ENCODE results near the gene ADAMTSL3. TPM values are rescaled to one million over a fixed set of nuclear protein-coding genes. Genes with fewer than 3 reads are reported as not detected.

ADAMTSL3 gene
- total and polyA plus RNA-seq, 2 experiments from 2014 or later, result 0.61 to 0.87 TPM

DNA sequence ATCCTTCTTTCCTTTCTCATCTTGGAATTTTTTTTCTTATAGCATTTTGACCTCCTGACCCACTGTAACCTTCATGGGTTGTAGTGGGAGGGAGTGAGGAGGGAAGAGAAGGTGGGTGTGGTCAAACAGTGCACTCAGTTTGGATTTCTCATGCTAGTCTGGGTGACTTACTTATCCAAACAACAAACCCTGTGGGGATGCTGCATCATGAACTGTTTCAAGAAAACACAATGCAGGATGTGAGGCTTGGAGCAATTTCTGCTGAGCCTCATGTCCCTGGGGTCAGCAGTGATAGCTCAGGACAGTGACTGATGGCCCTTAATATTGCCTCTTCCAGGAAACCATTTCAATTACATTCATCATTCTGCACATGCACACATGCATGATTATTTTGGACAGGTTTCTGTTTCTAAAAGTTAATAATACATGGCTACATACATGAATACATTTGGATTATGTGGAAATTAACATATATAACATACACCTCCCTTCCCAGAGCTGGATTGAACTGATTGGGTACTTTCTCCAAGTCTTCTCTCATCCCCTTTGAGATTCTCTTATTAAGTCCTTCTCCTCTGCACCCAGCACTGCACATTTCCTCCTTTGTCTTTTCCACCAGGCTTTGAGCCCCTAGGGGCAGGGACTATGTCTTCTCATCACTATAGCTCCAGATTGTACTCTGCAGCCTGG lies 61.2 kb downstream of the ADAMTSL3 start:
- no peaks in the 10 kb centered on the region for H3K4me1 Mint-ChIP-seq
- TF ChIP-seq, protein P1, sequence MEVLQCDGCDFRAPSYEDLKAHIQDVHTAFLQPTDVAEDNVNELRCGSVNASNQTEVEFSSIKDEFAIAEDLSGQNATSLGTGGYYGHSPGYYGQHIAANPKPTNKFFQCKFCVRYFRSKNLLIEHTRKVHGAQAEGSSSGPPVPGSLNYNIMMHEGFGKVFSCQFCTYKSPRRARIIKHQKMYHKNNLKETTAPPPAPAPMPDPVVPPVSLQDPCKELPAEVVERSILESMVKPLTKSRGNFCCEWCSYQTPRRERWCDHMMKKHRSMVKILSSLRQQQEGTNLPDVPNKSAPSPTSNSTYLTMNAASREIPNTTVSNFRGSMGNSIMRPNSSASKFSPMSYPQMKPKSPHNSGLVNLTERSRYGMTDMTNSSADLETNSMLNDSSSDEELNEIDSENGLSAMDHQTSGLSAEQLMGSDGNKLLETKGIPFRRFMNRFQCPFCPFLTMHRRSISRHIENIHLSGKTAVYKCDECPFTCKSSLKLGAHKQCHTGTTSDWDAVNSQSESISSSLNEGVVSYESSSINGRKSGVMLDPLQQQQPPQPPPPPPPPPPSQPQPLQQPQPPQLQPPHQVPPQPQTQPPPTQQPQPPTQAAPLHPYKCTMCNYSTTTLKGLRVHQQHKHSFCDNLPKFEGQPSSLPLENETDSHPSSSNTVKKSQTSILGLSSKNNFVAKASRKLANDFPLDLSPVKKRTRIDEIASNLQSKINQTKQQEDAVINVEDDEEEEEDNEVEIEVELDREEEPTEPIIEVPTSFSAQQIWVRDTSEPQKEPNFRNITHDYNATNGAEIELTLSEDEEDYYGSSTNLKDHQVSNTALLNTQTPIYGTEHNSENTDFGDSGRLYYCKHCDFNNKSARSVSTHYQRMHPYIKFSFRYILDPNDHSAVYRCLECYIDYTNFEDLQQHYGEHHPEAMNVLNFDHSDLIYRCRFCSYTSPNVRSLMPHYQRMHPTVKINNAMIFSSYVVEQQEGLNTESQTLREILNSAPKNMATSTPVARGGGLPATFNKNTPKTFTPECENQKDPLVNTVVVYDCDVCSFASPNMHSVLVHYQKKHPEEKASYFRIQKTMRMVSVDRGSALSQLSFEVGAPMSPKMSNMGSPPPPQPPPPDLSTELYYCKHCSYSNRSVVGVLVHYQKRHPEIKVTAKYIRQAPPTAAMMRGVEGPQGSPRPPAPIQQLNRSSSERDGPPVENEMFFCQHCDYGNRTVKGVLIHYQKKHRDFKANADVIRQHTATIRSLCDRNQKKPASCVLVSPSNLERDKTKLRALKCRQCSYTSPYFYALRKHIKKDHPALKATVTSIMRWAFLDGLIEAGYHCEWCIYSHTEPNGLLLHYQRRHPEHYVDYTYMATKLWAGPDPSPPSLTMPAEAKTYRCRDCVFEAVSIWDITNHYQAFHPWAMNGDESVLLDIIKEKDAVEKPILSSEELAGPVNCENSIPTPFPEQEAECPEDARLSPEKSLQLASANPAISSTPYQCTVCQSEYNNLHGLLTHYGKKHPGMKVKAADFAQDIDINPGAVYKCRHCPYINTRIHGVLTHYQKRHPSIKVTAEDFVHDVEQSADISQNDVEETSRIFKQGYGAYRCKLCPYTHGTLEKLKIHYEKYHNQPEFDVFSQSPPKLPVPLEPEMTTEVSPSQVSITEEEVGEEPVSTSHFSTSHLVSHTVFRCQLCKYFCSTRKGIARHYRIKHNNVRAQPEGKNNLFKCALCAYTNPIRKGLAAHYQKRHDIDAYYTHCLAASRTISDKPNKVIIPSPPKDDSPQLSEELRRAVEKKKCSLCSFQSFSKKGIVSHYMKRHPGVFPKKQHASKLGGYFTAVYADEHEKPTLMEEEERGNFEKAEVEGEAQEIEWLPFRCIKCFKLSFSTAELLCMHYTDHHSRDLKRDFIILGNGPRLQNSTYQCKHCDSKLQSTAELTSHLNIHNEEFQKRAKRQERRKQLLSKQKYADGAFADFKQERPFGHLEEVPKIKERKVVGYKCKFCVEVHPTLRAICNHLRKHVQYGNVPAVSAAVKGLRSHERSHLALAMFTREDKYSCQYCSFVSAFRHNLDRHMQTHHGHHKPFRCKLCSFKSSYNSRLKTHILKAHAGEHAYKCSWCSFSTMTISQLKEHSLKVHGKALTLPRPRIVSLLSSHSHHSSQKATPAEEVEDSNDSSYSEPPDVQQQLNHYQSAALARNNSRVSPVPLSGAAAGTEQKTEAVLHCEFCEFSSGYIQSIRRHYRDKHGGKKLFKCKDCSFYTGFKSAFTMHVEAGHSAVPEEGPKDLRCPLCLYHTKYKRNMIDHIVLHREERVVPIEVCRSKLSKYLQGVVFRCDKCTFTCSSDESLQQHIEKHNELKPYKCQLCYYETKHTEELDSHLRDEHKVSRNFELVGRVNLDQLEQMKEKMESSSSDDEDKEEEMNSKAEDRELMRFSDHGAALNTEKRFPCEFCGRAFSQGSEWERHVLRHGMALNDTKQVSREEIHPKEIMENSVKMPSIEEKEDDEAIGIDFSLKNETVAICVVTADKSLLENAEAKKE (CRISPR knock-in tag; IDR thresholded peaks at IDR 0.05), result no peak
- TF ChIP-seq POLR2AphosphoS5 (IDR thresholded peaks at IDR 0.05; ENCODE audit: low read depth) (no peak), JUNB (IDR thresholded peaks at IDR 0.05; ENCODE audit: unreplicated experiment) (no peak), NANOG (IDR thresholded peaks at IDR 0.05; ENCODE audit: borderline replicate concordance) (no peak), ZNF331 (CRISPR knock-in tag; IDR thresholded peaks at IDR 0.05; ENCODE audit: low read depth) (no peak), EZH2 (IDR thresholded peaks at IDR 0.05; ENCODE audit: low read depth, unreplicated experiment) (no peak)
- TF ChIP-seq, protein P2, sequence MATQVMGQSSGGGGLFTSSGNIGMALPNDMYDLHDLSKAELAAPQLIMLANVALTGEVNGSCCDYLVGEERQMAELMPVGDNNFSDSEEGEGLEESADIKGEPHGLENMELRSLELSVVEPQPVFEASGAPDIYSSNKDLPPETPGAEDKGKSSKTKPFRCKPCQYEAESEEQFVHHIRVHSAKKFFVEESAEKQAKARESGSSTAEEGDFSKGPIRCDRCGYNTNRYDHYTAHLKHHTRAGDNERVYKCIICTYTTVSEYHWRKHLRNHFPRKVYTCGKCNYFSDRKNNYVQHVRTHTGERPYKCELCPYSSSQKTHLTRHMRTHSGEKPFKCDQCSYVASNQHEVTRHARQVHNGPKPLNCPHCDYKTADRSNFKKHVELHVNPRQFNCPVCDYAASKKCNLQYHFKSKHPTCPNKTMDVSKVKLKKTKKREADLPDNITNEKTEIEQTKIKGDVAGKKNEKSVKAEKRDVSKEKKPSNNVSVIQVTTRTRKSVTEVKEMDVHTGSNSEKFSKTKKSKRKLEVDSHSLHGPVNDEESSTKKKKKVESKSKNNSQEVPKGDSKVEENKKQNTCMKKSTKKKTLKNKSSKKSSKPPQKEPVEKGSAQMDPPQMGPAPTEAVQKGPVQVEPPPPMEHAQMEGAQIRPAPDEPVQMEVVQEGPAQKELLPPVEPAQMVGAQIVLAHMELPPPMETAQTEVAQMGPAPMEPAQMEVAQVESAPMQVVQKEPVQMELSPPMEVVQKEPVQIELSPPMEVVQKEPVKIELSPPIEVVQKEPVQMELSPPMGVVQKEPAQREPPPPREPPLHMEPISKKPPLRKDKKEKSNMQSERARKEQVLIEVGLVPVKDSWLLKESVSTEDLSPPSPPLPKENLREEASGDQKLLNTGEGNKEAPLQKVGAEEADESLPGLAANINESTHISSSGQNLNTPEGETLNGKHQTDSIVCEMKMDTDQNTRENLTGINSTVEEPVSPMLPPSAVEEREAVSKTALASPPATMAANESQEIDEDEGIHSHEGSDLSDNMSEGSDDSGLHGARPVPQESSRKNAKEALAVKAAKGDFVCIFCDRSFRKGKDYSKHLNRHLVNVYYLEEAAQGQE (IDR thresholded peaks at IDR 0.05; ENCODE audit: unreplicated experiment), result no peak
- TF ChIP-seq, protein P3, sequence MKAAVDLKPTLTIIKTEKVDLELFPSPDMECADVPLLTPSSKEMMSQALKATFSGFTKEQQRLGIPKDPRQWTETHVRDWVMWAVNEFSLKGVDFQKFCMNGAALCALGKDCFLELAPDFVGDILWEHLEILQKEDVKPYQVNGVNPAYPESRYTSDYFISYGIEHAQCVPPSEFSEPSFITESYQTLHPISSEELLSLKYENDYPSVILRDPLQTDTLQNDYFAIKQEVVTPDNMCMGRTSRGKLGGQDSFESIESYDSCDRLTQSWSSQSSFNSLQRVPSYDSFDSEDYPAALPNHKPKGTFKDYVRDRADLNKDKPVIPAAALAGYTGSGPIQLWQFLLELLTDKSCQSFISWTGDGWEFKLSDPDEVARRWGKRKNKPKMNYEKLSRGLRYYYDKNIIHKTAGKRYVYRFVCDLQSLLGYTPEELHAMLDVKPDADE (IDR thresholded peaks at IDR 0.05), result no peak
- TF ChIP-seq, protein P4, sequence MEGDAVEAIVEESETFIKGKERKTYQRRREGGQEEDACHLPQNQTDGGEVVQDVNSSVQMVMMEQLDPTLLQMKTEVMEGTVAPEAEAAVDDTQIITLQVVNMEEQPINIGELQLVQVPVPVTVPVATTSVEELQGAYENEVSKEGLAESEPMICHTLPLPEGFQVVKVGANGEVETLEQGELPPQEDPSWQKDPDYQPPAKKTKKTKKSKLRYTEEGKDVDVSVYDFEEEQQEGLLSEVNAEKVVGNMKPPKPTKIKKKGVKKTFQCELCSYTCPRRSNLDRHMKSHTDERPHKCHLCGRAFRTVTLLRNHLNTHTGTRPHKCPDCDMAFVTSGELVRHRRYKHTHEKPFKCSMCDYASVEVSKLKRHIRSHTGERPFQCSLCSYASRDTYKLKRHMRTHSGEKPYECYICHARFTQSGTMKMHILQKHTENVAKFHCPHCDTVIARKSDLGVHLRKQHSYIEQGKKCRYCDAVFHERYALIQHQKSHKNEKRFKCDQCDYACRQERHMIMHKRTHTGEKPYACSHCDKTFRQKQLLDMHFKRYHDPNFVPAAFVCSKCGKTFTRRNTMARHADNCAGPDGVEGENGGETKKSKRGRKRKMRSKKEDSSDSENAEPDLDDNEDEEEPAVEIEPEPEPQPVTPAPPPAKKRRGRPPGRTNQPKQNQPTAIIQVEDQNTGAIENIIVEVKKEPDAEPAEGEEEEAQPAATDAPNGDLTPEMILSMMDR (conservative IDR thresholded peaks at IDR 0.05; ENCODE audit: low read depth in 2 of 2), result no peak
- no peaks in the 10 kb centered on the region for H3K9me3 Mint-ChIP-seq
- H3K36me3 ChIP-seq (ENCODE audit: insufficient read depth), result no peaks in the 10 kb centered on the region
- DNase-seq (ENCODE audit: low spot score), result no peak
- no peaks in the 10 kb centered on the region for H3F3A ChIP-seq (replicated peaks; ENCODE audit: low read depth)
- H3K4me3 Mint-ChIP-seq, result no peak overlapping the region
- H2AFZ ChIP-seq, result no peak overlapping the region
- no peaks in the 10 kb centered on the region for H3K27me3 ChIP-seq (ENCODE audit: insufficient read depth)
- no peak for ATAC-seq
- H3K27ac Mint-ChIP-seq, result no peak overlapping the region
- H3K4me1 ChIP-seq (ENCODE audit: insufficient read depth), result no peaks in the 10 kb centered on the region
- H3K9me2 ChIP-seq (ENCODE audit: insufficient read depth), result no peaks in the 10 kb centered on the region
- H3K79me2 ChIP-seq (replicated peaks; ENCODE audit: insufficient read depth), result no peaks in the 10 kb centered on the region
- H3K27me3 Mint-ChIP-seq (ENCODE audit: insufficient read depth, low read depth, poor library complexity), result no peaks in the 10 kb centered on the region
- no peak overlapping the region for H3K27ac ChIP-seq (ENCODE audit: low read depth)
- H3K36me3 Mint-ChIP-seq (ENCODE audit: low read depth), result no peaks in the 10 kb centered on the region
- H4K20me1 ChIP-seq (replicated peaks; ENCODE audit: insufficient read depth), result no peaks in the 10 kb centered on the region
- no peak overlapping the region for H3K4me2 ChIP-seq
- no peak overlapping the region for H3K4me3 ChIP-seq
